Astrocyte of the spinal cord (primary cell): ENCODE results near the gene SERPINB6.
"Not testable (repeated sequence)": the region's sequence is repeated elsewhere in the genome, so short reads cannot be mapped to it uniquely, and the experiment has no call there.

ENCODE experiments used
- DNase-seq: peaks from one replicate; pipeline ENCODE4 v3.0.0; 2011; ENCODE audit warnings: low read depth, low spot score
- H3K4me3 ChIP-seq: 2 replicates; pipeline ENCODE4 v1.5.1; 2011; ENCODE audit warnings: low read depth, mild to moderate bottlenecking, low read length, moderate library complexity
- in situ Hi-C: cut with HindIII; loops from 2 replicates; pipeline ENCODE4 v1.10.0; 2017; ENCODE audit warnings: low sequenced_read_pairs
- TF ChIP-seq, protein P1 (sequence below): IDR thresholded peaks from 2 replicates; pipeline ENCODE4 v1.5.1; 2012; ENCODE audit warnings: low read depth, mild to moderate bottlenecking, low read length, inconsistent platforms

SERPINB6 gene

DNA sequence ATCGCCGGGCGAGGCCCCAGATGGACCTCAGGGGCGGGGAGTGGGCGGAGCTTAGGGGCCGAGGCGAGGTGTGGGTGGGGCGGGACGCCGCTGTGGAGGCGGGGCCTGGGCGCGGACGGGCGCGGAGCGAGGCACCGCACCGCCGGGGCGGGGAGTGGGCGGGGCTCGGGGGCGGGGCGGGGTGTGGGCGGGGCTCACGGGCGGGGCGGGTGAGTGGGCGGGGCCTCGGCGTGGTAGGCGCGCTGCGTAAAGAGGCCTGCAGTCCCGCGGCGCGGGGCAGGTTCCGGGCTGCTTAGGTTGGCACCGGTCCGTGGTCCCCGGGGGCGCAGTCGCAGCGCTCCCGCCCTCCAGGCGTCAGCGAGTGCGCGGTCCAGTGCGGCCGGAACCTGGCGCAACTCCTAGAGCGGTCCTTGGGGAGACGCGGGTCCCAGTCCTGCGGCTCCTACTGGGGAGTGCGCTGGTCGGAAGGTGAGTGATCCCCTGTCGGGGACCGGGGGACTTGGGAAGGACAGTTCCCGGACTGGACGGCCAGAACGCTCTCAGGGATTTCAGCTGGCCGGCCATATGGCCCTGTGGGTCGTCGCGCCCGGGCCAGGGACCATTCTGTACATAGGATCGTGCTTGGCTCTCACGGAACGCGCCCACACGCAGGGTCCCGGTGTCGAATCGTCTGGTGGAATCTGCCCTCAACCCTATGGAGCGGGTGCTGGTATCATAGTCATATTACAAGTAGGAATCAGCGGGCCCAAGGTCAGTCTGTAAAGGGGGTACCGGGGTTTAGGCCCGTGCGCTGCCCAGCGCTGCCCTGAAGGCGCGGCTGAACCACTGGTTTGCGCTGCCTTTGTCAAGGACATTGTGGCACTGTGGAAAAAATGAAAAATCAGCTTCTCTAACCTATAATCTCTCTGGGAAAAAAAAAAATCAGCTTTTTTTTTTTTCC lies 28.5 kb upstream of the SERPINB6 start, which contains the start of gene NQO2:
NQO2 (plus strand) TSS at position 277 of the 940 bp plus-strand sequence. CDS start 6,659 bp downstream, outside the sequence.
- peak within 1 kb of the TSS; percentile 67 for H3K4me3 ChIP-seq
- in situ Hi-C loops: loop anchor here (25.0 kb wide), 1 partner anchor 163 kb away; the partner anchor contains the start of gene SERPINB1
- DNase-seq: peak; percentile 83
- TF ChIP-seq, protein P1, sequence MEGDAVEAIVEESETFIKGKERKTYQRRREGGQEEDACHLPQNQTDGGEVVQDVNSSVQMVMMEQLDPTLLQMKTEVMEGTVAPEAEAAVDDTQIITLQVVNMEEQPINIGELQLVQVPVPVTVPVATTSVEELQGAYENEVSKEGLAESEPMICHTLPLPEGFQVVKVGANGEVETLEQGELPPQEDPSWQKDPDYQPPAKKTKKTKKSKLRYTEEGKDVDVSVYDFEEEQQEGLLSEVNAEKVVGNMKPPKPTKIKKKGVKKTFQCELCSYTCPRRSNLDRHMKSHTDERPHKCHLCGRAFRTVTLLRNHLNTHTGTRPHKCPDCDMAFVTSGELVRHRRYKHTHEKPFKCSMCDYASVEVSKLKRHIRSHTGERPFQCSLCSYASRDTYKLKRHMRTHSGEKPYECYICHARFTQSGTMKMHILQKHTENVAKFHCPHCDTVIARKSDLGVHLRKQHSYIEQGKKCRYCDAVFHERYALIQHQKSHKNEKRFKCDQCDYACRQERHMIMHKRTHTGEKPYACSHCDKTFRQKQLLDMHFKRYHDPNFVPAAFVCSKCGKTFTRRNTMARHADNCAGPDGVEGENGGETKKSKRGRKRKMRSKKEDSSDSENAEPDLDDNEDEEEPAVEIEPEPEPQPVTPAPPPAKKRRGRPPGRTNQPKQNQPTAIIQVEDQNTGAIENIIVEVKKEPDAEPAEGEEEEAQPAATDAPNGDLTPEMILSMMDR: no peak

DNA sequence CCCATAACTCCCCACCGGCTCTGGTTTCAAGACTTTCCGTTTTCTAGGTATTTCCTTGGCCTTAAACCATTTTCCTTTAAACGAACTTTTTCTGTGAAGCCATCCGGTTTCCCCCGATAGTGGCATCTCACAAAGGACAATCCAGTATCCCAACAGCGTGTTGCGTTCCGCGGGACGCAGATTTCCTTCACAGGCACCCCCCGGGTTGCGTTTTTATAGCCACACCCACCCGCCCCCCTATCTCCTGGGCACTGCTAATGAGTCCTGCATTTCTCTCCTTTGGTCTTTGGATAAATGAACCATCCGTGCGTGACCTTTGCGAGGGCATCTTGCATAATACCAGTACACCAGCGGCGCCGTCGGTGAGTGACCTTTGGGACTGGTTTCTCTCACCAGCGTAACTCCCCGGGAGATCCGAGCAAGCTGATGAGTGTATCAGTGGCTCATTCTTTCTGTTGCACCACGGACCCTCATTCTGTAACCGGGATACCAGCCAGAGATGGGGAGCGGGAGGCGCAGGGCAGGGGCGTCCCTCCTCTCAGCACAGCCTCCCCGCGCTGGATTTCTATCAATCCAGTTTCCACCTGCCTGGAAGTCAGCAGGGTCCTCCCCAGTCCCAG lies 27.7 kb upstream of the SERPINB6 start:
- TF ChIP-seq, protein P1: no peak
- in situ Hi-C loops: loop anchor here (25.0 kb wide), 1 partner anchor 162 kb away; the partner anchor contains the start of gene SERPINB1
- peak overlapping the region; percentile 56 for H3K4me3 ChIP-seq
- DNase-seq: no peak

DNA sequence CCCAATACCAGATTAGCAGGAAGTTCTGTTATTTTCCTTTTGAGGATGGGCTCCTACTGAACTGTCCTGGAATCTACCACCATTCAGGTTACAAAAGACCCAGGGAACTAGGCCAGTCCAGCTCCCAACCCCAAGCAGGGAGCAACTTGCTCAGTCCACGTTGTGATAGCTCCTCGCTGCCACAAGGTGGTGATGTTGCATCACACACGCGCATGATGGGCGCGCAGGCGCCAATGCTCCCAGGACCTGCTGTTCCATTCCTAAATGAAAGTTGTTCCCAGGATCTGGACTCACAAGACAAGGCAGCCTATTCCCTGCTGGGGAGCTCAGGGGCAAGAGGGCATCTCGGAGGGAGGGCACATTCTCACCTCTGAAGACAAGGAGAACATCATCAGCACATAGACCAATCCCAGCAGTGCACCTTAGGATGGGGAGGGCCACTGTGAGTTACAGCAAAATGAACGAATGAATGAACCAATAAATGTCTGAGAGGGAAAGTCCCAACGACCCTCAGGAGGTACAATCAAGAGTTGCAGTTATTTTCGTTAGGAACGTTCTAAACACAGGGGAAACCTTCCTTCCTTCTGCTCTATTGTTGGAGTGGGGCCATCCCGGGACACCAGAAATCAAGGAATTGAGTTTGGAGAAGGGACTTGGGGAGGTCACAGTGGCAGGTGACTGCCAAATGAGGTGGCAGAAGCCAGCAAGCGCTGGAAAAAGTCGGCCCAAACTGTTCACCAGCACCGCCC lies 27.1 kb upstream of the SERPINB6 start:
- in situ Hi-C loops: loop anchor here (25.0 kb wide), 1 partner anchor 161 kb away; the partner anchor contains the start of gene SERPINB1
- peak overlapping the region; percentile 56 for H3K4me3 ChIP-seq
- TF ChIP-seq, protein P1: peak; percentile 31
- DNase-seq: not testable (repeated sequence)

DNA sequence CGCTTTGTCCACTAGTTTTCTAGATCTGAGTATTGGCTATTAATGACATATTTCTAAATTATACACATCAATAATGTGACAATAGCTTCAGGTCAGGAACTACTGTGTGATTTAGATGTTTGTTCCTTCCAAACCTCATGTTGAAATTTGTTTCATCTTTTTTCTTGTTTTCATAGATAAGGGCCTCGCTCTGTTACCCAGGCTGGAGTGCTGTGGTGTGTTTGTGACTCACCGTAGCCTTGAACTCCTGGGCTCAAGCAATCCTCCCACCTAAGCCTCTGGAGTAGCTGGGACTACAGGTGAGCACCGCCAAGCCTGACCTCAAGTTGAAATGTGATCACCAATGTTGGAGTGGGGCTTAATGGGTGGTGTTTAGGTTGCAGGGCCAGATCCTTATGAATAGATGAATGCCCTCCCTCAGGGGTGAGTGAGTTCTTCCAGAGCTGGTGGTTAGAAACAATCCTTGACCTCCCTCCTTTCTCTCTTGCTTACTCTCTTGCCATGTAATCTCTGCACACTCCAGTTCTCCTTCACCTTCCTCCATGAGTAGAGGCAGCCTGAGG lies 22.5 kb upstream of the SERPINB6 start:
- in situ Hi-C loops: loop anchor here (25.0 kb wide), 1 partner anchor 157 kb away; the partner anchor contains the start of gene SERPINB1
- no peak for DNase-seq
- no peak overlapping the region for H3K4me3 ChIP-seq
- TF ChIP-seq, protein P1: no peak

DNA sequence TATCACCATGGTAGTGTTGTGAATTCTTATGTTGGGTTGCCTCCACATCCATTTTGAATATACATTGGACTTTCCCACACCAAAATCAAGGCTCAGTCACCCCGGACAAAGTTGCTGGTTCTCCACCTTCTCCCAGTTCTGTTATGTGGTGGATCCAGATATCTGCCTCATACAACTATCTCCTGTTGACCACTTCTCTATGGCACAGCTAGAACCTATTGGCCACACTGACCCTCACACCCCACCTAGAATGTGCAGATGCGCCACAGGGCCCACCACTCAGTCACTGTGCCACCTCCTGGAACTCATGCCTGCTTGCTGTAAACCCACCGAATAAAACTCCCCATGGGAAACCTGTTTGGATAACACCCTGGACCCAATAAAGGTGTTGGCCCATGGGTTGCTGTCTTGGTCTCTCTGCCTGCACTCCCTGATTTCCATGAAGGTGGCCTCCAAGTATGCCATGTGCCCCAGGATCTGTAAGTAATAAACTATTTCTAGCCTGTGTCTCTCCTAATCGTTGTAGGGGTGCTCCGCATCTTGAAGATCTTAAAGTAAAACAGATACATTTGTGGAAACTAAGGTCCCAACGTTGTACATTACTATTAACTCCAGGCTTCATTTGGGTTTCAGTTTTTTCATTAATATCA lies 21.1 kb upstream of the SERPINB6 start:
- no peak for DNase-seq
- TF ChIP-seq, protein P1: no peak
- H3K4me3 ChIP-seq: no peak overlapping the region
- in situ Hi-C loops: loop anchor here (25.0 kb wide), 1 partner anchor 155 kb away; the partner anchor contains the start of gene SERPINB1
